GM19452 (cell line): ENCODE data around the gene NCOA1.
"Not testable (repeated sequence)": the region's sequence is repeated elsewhere in the genome, so short reads cannot be mapped to it uniquely, and the experiment has no call there.

ENCODE experiments used
- ATAC-seq: cut with Tn5 transposase; IDR thresholded peaks from one replicate; pipeline ENCODE4 v1.9.1; 2021; ENCODE audit not compliant: unreplicated experiment

NCOA1 gene

DNA sequence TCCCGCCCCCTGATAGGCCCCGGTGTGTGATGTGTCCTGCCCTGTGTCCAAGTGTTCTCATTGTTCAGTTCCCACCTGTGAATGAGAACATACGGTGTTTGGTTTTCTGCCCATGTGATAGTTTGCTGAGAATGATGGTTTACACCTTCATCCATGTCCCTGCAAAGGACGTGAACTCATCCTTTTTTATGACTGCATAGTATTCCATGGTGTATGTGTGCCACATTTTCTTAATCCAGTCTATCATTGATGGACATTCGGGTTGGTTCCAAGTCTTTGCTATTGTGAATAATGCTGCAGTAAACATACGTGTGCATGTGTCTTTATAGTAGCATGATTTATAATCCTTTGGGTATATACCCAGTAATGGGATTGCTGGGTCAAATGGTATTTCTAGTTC, 40.6 kb downstream of the NCOA1 start:
- not testable (repeated sequence) for ATAC-seq

DNA sequence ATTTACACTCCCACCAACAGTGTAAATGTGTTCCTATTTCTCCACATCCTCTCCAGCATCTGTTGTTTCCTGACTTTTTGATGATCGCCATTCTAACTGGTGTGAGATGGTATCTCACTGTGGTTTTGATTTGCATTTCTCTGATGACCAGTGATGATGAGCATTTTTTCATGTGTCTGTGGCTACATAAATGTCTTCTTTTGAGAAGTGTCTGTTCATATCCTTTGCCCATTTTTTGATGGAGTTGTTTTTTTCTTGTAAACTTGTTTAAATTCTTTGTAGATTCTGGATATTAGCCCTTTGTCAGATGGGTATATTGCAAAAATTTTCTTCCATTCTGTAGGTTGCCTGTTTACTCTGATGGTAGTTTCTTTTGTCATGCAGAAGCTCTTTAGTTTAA, 41.0 kb downstream of the NCOA1 start:
- not testable (repeated sequence) for ATAC-seq

DNA sequence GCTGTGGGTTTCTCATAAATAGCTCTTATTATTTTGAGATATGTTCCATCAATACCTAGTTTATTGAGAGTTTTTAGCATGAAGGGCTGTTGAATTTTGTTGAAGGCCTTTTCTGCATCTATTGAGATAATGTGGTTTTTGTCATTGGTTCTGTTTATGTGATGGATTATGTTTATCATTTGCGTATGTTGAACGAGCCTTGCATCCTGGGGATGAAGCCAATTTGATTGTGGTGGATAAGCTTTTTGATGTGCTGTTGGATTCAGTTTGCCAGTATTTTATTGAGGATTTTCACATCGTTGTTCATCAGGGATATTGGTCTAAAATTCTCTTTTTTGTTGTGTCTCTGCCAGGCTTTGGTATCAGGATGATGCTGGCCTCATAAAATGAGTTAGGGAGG, 42.5 kb downstream of the NCOA1 start:
- ATAC-seq, result not testable (repeated sequence)

DNA sequence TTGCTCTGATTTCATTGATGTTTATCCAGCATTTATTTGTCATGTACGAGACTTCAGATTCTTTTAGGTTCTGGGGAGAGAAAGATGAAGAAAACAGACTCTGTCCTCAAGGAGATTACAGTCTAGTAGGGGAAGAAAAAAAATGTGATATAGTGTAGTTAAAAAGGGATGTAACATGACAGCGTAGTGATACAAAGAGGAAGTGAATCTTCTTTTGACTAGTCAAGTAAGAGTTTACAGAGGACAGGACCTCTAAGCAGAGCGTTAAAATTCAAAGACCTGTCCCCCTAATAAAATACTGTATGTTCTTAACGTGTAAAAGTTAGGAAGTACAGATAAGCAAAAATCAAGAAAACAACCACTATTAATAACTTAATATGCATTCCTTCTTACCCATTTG, 47.7 kb downstream of the NCOA1 start:
- ATAC-seq, result no peak

DNA sequence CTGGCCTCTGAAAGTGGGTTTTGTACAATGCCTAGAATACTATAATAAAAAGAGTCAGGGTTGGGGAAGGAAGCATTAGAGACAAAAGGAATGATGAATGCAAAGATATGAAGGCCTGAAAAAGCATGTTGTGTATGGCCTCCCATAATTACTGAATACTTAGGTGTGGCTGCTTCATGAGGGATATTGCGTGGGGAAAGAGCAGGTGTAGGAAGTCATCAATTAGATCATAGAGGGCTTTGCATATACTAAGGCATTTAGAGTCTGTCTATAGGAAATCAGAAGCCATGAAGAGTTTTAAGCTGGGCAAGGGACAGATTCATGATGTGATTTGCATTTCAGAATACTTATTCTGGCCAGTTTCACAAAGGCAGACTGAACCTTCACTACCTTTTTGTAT, 48.2 kb downstream of the NCOA1 start:
- no peak for ATAC-seq

DNA sequence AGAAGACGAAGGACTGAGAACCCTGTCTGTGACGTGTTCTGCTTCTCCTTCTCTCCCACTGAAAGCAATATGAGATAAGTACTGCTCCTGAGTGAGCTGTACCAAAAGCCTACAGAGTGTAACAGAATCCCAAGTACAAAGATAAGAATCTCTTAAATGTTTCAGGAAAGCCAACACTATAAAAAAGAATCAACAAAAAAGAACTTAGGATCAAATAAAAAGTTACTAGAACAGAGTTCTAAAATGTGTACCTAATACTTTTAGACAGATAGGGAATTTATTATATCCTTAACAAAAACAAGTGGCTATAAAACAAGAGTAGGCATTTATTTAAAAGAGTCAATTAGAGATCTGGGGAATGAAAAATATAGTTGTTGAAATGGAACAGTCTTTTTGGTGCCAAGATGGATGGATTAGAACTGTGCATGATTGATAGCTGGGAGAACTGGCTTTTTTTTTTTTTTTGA, 49.0 kb downstream of the NCOA1 start:
- no peak for ATAC-seq

DNA sequence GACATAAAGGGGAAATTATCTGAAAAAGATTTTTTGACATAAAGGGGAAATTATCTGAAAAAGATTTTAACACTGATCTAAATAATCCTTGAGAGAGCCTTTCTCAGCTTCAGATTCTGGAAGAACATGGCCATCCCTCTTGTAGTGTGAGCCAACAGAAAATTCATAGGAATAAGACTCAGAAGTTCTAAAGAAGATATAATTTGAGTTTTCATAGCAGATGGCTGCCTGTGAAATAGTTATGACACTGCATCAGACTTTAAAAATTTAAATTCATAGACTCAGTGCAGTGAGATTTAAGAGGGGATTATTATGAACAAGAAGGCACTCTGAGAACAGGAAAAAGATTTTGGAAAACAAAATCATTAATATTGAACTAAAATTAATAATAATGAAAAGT, 50.6 kb downstream of the NCOA1 start:
- ATAC-seq, result no peak

DNA sequence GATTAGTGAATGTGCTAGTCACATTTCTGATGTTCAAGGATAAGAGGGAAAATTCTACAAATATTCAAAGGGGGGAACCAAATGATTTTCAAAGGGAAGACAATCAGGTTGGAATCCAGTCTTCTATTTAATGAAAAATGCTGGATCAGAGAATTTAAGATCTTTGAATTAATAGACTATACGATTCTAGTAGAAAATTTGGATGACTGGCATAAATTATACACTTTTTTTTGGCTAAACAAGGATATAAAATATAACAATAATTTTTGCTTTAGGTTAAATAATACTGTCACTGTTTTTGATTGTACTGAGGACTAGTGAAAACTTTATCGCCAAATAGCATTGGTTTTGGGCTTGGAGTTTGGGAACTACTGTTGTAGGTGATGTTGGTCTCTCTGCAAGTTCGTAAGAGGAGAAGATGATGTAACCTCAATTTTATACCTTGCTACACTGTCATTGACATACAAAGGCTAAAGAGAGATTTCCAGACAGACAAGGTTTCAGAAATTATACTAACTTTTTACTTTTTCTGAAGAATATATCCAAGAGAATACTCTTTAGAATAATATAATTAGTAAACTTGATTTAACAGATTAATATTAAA, 51.3 kb downstream of the NCOA1 start:
- no peak for ATAC-seq

DNA sequence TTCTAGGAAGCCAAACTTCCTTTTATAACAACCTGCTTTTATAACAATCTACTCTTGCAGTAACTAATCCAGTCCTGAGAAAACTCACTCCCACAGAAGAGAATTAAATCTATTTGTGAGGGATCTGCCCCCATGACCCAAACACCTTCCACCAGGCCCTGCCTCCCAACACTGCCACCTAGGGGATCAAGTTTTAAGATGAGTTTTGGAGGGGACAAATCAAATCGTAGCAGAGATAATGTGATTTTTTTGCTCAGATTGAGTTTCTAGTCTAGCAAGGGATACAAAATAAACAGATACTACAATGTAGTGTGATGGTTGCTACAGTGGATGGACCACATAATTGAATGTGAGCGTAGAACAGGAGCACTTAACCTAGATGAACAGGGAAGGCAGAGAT, 52.2 kb downstream of the NCOA1 start:
- no peak for ATAC-seq

DNA sequence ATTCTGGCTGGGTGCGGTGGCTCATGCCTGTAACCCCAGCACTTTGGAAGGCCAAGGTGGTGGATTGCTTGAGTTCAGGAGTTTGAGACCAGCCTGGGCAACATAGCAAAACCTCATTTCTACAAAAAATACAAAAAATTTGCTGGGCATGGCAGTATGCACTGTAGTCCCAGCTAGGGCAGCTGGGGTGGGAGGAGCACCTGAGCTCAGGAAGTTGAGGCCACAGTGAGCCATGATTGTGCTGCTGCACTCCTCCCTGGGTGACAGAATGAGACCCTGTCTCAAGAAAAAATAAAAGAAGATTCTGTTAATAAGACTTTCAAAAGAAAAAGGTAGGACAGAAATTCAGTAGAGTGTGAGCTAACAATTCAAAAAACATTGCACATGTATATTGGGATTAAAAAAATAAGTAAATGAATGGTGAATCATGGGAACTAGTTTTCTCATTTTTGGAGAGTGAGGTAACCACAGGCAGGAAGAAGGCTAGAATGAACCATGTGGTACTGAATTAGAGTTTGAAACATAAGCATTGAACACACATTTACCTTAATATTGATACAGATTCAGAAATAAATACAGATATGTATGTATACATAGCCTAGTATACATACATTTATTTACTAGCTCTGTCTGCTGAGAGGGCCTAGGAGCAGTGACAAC, 53.5 kb downstream of the NCOA1 start:
- no peak for ATAC-seq

DNA sequence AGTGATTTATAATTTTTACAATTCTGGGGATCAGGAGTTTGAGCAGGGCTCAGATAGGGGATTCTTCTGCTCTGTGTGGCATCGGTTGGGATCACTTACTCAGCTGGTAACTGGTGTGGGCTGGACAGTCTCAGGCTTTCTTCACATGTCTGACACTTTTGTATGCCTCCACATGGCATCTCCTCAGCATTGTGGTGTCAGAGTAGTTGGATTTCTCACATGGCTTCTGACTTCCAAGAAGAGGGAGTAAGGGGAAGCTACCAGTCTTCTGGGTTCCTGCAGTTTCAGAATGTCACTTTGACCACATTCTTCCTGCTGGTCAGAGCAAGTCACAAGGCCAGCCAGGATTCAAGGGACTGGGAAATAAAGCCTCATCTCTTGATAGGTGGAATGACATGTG, 55.6 kb downstream of the NCOA1 start:
- no peak for ATAC-seq

DNA sequence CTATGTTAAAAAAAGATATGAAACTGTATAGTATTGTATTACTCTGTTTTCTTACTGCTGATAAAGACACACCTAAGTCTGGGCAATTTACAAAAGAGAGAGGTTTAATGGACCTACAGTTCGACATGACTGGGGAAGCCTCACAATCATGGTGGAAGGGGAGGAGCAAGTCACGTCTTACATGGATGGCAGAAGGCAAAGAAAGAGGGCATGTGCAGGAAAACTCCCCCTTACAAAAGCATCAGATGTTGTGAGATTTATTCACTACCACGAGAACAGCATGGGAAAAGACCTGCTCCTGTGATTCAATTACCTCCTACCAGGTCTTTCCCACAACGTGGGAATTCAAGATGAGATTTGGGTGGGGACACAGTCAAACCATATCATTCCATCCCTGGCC, 57.0 kb downstream of the NCOA1 start:
- no peak for ATAC-seq

DNA sequence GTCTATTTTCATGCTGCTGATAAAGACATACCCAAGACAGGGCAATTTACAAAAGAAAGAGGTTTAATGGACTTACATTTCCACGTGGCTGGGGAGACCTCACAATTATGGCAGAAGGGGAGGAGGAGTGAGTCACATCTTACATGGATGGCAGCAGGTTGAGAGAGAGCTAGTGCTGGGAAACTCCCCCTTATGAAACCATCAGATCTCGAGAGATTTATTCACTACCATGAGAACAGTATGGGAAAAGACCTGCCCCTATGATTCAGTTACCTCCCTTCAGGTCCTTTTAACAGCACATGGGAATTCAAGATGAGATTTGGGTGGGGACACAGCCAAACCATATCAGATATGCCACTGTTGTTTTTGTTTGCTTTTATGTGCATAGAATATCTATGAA, 59.2 kb downstream of the NCOA1 start:
- not testable (repeated sequence) for ATAC-seq

DNA sequence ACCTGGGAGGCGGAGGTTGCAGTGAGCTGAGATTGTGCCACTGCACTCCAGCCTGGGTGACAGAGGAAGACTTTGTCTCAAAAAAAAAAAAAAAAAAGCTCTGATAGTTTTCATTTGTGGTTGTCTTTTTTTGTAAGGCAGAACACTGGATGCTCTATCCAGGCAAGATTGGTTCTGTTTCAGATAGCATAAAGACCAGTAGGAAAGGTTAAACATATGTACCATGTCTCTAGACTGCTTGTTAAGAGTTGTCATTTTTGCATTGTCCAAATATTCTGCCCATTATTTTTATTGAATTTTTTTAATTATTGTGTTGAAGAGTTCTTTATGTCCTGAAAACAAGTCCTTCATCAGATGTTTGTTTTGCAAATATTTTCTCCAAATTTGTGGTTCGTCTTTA, 60.0 kb downstream of the NCOA1 start:
- no peak for ATAC-seq

DNA sequence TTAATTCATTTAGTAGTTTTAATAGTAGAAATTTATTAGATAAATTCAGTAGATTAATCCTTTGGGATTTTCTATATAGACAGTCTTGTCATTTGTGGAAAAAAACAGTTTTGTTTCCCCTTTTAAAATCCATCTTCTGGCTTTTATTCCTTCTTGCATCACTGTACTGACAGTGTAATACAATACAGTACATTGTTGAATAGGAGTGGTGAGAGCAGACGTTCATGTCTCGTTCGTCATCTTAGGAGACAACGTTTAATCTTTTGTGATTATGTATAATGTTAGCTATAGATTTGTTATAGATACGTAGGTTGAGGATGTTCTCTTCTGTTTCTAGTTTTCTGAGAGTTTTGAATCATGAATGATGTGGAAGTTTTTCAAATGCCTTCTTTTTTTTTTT, 61.8 kb downstream of the NCOA1 start:
- ATAC-seq, result no peak

DNA sequence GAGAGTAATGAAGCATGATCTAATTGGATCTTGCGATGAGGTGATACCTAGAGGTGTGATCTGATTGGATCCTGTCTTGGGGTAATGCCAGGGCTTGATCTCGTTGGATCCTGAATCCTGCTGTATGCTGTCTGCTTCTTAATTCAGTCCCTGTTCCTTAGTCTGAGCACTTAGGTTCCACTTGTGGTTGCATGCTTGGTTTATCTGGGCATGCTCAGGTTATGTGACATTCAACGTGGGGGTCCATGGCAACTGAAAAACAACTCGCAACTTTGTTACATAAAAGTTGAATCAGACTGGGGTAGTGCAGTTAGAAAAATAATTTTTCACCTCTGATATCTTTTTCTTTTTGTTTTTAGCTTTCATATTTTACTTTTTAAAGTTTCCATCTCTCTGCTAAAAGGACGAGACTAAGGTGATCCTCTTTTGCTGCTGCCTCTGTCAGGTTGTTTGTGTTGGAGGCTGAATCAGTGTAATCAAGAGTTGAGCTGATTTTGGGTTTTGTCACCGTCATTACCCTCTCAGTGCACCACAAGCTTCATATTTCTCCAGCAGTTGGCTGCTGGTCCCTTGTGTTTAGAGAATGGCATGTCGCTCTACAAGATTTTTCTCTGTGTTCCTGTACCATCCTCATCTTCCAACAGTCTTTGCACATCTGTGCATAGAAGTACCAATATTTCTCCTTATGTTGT, 67.9 kb downstream of the NCOA1 start:
- ATAC-seq, result no peak

DNA sequence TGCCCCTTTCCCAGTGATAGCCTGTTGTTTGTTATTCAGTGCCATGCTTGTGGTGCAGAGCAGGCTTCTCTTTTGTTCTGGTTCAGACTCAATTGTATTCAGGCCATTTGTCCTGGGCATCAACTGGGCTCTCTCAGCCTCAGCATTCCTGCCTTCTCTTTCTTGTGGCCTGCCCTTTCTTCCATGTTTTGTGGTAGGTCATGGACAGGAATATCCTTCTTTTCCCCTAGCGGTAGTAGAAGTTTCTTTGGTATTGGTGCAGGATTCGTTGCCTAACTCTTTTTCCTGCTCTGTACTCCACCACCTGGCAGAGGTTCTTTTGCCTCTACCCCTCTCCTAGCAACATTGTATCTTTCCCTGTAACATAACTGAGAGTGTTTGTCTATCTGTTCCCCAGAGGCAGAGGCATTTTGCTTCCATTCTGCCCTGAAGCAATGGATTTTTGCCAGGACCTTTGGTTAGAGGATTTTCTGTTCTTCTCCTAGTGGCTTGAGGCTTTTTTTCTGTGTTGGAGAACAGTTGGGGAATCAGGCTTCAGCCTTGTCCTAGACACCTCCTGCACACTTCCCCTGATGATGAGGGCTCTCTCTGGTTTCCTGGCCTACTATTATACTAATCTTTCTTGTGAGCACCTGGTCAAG, 68.5 kb downstream of the NCOA1 start:
- ATAC-seq, result no peak

DNA sequence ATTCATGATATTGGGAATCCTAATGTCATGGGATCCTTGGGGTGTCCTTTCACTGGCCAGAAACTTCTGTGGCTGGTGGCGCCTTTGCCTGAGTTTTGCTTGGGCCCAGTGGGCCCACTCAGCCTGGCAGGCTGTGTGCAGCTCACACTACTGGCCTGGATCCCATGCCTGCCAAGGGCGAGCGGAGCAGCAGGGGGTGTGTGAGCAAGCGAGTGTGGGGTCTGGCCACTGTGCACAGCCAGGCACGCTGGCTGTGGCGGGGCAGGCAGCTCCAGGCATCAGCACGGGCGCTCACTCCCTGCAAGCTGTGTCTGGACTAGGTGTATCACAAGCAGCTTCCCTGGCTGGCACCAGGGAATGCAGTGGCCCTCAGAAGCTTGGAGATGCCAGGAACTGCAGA, 74.5 kb downstream of the NCOA1 start:
- ATAC-seq, result no peak

DNA sequence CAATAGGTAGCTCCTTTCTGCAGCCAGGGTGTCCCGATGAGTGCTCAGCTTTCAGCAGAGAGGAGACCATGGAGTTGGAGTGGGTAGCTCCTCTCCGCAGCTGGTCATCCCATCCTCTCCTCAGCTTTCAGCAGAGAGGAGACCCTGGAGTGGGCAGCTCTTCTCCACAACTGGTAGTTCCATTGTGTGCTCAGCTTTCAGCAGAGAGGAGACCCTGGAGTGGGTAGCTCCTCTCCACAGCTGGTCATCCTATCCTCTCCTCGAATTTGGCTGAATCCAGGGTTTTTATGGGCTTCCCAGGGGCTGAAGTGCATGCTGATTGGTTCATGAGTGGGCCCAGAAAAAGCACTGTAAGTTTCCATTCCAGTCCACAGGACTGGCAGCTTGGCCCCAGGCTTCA, 75.2 kb downstream of the NCOA1 start:
- ATAC-seq, result no peak

DNA sequence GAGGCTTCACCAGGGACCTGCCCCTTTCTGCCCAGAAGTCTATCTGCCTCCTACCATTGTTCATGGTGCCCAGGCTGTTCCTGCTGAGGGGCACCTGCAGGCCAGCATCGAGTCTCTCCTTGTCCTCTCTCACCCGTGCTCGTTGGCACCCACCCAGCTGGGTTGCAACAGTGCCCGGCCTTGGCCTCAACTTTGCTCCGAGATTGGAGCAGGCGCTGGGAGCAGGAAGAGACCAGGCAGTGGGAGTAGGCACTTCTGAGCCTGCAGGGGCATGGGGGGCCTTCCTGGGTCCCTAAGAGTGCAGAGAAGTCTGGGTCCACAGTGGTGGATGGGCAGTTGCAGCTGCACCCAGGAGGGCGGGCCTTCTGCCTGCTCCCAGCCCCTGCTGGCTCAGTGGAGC, 75.6 kb downstream of the NCOA1 start:
- no peak for ATAC-seq

DNA sequence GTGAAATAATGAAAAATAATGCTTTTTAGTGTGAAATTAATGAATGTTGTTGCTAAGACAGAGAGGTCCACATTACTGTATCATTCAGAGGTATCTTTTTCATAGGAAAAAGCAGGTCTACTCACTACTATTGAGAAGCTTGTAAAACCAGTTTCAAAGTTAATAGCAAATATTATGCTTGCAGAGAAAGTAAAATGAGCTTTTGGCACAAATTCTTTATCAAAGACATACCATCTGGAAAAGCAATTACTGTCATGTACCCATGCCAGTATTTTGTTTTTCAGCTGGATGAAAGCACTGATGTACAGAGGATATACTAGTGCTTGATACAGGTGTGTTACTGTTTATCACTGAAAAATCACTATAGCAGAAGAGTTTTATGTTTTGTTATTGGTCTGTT, 77.5 kb downstream of the NCOA1 start:
- no peak for ATAC-seq

DNA sequence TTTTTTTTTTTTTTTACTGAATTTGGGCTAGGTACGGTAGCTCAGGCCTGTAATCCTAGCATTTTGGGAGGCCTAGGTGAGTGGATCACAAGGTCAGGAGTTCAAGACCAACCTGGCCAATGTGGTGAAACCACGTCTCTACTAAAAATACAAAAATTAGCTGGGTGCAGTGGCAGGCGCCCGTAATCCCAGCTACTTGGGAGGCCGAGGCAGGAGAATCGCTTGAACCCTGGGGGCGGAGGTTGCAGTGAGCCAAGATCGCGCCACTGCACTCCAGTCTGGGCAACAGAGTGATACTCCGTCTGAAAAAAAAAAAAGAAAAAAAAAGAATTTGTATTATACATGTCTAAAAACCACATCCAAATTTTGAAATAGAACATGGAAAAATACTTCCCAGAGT, 78.5 kb downstream of the NCOA1 start:
- ATAC-seq, result not testable (repeated sequence)
